Measurements from ENCODE around the gene SCML2.

GRCh38 chrX:18271725-18272124 is 82.8 kb downstream of the SCML2 start:
- no peak for TF ChIP-seq EP300 (IDR thresholded peaks at IDR 0.05)
- no peak for TF ChIP-seq CTCF (IDR thresholded peaks at IDR 0.05)
- no peak for TF ChIP-seq RCOR1 (IDR thresholded peaks at IDR 0.05; ENCODE audit: low read depth, low read length)
- no peak for TF ChIP-seq CEBPB (IDR thresholded peaks at IDR 0.05)
- no peak for TF ChIP-seq POLR2A (IDR thresholded peaks at IDR 0.05; ENCODE audit: low read length)
- no peak for TF ChIP-seq TP53 (CRISPR knock-in tag; IDR thresholded peaks at IDR 0.05)
- TF ChIP-seq ZSCAN20 (CRISPR knock-in tag; IDR thresholded peaks at IDR 0.05) = no peak
- no peak for TF ChIP-seq USF2 (IDR thresholded peaks at IDR 0.05)
- TF ChIP-seq MAX (IDR thresholded peaks at IDR 0.05) = no peak
- TF ChIP-seq RAD21 (conservative IDR thresholded peaks at IDR 0.05 in 1 of 2, IDR thresholded peaks at IDR 0.05 in 1 of 2) = no peak

All from A549 (cell line).